ENCODE data around the gene SPOCK1.

The SPOCK1 gene

DNA sequence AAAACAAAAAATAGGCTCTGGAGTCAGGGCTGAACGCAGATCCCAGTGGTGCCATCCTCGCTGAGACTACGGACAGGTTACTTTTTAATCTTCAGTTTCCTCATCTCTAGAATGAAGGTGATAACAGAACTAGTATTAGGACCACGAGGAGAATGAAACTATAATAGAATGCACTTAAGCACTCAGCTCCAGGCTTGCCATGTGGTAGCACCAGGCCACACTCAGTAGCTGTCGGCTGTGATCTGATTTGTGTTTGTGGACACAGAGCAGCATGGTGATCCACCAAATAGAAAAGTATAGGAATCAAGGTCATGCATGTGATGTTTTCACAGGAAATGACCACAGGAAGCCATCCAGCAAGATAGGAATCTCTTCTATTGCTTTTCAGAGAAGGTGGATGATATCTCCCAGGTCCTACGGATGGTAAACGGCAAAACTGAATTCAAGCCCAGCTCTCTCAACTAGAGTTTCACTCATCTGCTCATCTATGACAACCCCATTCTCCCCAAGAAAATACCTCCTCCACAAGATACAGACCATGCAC, 498.0 kb downstream of the SPOCK1 start:
- no peak overlapping the region for H3K27ac ChIP-seq (ENCODE audit: poor library complexity, severe bottlenecking)
- no peaks in the 10 kb centered on the region for H3K9me3 ChIP-seq (ENCODE audit: severe bottlenecking)
- H3K36me3 ChIP-seq (ENCODE audit: low read depth): no peaks in the 10 kb centered on the region
- no peak for ATAC-seq (ENCODE audit: low read depth)
- H3K4me1 ChIP-seq (ENCODE audit: insufficient read depth, poor library complexity, severe bottlenecking): no peaks in the 10 kb centered on the region
- TF ChIP-seq, protein P1, sequence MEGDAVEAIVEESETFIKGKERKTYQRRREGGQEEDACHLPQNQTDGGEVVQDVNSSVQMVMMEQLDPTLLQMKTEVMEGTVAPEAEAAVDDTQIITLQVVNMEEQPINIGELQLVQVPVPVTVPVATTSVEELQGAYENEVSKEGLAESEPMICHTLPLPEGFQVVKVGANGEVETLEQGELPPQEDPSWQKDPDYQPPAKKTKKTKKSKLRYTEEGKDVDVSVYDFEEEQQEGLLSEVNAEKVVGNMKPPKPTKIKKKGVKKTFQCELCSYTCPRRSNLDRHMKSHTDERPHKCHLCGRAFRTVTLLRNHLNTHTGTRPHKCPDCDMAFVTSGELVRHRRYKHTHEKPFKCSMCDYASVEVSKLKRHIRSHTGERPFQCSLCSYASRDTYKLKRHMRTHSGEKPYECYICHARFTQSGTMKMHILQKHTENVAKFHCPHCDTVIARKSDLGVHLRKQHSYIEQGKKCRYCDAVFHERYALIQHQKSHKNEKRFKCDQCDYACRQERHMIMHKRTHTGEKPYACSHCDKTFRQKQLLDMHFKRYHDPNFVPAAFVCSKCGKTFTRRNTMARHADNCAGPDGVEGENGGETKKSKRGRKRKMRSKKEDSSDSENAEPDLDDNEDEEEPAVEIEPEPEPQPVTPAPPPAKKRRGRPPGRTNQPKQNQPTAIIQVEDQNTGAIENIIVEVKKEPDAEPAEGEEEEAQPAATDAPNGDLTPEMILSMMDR (IDR thresholded peaks at IDR 0.05; ENCODE audit: poor library complexity, severe bottlenecking): no peak
- no peak overlapping the region for H3K4me3 ChIP-seq (ENCODE audit: severe bottlenecking)
- H3K27me3 ChIP-seq (ENCODE audit: insufficient read depth, poor library complexity, severe bottlenecking): no peaks in the 10 kb centered on the region
- no peak for DNase-seq (ENCODE audit: low spot score)

DNA sequence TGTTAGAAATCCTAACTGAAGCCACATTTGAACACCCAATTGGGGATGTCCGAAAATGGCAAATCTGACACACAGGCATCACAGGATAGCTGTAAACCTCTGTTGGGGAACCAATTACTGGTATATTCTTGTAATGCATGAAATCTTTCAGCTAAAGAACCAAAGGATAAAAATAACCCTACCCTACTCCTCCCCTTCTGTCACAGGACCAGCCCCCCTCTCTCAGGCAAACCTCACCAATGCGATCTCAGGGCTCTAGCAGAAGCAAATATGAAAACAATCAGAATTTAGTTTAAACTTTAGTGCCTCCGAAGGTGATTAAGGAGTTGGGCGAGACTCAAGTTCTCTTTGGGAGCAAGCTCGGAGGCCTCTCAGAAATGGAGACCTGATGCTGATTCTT, 499.3 kb downstream of the SPOCK1 start:
- Histone ChIP-seq H3K36me3 (ENCODE audit: low read depth) (no peaks in the 10 kb centered on the region), H3K4me3 (ENCODE audit: severe bottlenecking) (no peak overlapping the region), H3K4me1 (ENCODE audit: insufficient read depth, poor library complexity, severe bottlenecking) (no peaks in the 10 kb centered on the region), H3K9me3 (ENCODE audit: severe bottlenecking) (no peaks in the 10 kb centered on the region), H3K27ac (ENCODE audit: poor library complexity, severe bottlenecking) (no peak overlapping the region), H3K27me3 (ENCODE audit: insufficient read depth, poor library complexity, severe bottlenecking) (no peaks in the 10 kb centered on the region)
- no peak for ATAC-seq (ENCODE audit: low read depth)
- no peak for DNase-seq (ENCODE audit: low spot score)
- TF ChIP-seq, protein P1 (IDR thresholded peaks at IDR 0.05; ENCODE audit: poor library complexity, severe bottlenecking): no peak

DNA sequence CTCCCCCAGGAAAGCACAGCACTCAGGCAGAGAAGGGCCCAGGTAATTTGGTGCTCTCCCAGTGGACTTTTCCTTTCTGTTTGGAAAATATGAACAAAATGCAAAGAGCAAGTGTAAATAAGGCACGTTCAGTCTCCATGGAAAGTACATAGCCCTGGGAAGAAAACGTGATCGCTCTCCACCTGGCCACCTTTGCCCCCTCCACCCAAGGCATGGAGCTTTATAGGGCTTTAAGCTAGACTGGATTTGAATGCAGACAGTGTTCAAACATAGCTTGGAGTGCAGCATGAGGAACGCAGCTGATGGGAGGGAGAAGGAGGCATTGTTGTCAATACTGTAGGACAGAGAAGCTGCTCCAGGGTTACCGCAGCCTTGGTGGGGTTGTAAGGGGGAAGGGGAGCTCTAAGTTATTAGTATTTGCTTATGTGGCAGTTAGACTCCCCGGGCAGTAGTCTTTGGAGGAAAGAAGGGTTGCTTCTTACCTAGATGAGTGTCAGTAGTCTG, 500.2 kb downstream of the SPOCK1 start:
- H3K36me3 ChIP-seq (ENCODE audit: low read depth): no peaks in the 10 kb centered on the region
- H3K4me1 ChIP-seq (ENCODE audit: insufficient read depth, poor library complexity, severe bottlenecking): no peaks in the 10 kb centered on the region
- H3K27me3 ChIP-seq (ENCODE audit: insufficient read depth, poor library complexity, severe bottlenecking): no peaks in the 10 kb centered on the region
- H3K4me3 ChIP-seq (ENCODE audit: severe bottlenecking): no peak overlapping the region
- ATAC-seq (ENCODE audit: low read depth) (no peak), DNase-seq (ENCODE audit: low spot score) (no peak)
- no peaks in the 10 kb centered on the region for H3K9me3 ChIP-seq (ENCODE audit: severe bottlenecking)
- H3K27ac ChIP-seq (ENCODE audit: poor library complexity, severe bottlenecking): no peak overlapping the region
- TF ChIP-seq, protein P1 (IDR thresholded peaks at IDR 0.05; ENCODE audit: poor library complexity, severe bottlenecking): no peak

DNA sequence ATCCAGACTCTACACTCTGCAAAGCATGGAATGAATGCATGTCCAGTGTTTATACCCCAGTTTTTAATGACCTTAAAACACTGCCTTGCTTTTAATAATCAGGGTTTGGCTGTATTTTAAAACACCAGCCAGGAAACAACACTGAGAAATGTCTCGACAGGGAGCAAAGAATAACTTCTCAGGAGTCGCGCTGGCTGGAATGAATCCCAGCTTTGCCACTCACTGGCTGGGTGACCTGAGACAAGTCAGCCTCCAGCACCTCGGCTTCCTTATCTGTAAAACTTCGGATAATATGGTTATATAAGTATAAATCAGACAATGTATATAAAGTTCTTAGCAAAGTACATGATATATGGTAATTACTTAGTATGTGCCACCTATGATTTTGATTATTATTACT, 505.0 kb downstream of the SPOCK1 start:
- Histone ChIP-seq H3K9me3 (ENCODE audit: severe bottlenecking) (no peaks in the 10 kb centered on the region), H3K4me3 (ENCODE audit: severe bottlenecking) (no peak overlapping the region), H3K27me3 (ENCODE audit: insufficient read depth, poor library complexity, severe bottlenecking) (no peaks in the 10 kb centered on the region), H3K27ac (ENCODE audit: poor library complexity, severe bottlenecking) (no peak overlapping the region), H3K36me3 (ENCODE audit: low read depth) (no peaks in the 10 kb centered on the region), H3K4me1 (ENCODE audit: insufficient read depth, poor library complexity, severe bottlenecking) (no peaks in the 10 kb centered on the region)
- ATAC-seq (ENCODE audit: low read depth) (no peak), DNase-seq (ENCODE audit: low spot score) (no peak)
- TF ChIP-seq, protein P1 (IDR thresholded peaks at IDR 0.05; ENCODE audit: poor library complexity, severe bottlenecking): no peak

DNA sequence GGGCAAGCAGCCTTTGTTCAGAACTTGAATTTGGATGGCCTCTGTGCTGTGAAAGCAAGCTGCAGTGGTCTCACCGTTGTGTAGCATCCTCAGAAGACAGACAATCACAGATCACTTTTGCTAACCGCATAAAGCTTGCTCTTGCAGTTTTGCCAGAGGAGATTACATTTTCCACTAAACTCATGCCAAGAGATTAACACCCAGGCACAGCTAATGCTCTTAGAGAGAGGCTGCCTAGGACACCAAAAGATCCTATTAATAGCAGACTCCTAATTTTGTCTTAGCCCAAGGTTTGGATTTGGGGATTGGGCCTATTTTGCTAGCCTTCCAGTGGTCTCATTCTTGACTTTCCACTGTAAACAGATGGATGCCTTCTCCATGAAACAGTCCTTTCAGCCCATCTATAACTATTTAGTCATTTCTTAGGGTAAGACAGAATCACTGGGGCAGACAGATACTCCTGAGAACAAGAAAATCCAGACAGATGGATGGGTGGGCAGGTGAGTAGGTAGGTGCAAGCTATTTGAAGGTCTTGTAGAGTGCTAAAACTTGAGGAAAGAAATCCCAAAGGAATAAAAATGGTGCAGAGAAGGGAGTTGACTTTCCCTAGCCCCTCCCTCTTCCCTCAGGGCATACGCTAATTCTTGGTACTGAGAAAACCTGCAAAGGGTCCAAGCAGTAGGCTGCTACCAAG, 506.2 kb downstream of the SPOCK1 start:
- TF ChIP-seq, protein P1 (IDR thresholded peaks at IDR 0.05; ENCODE audit: poor library complexity, severe bottlenecking): no peak
- no peaks in the 10 kb centered on the region for H3K27me3 ChIP-seq (ENCODE audit: insufficient read depth, poor library complexity, severe bottlenecking)
- H3K36me3 ChIP-seq (ENCODE audit: low read depth): no peaks in the 10 kb centered on the region
- no peak overlapping the region for H3K4me3 ChIP-seq (ENCODE audit: severe bottlenecking)
- ATAC-seq (ENCODE audit: low read depth) (no peak), DNase-seq (ENCODE audit: low spot score) (no peak)
- H3K4me1 ChIP-seq (ENCODE audit: insufficient read depth, poor library complexity, severe bottlenecking): no peaks in the 10 kb centered on the region
- no peak overlapping the region for H3K27ac ChIP-seq (ENCODE audit: poor library complexity, severe bottlenecking)
- no peaks in the 10 kb centered on the region for H3K9me3 ChIP-seq (ENCODE audit: severe bottlenecking)
